MM.1S (cell line): ENCODE measurements around the gene KCNQ4.

Experiments used
- CTCF ChIP-seq: fragments of 300-600 bp; sonication (generic); IDR thresholded peaks from 2 replicates; pipeline ENCODE4 v1.5.1; 2016; ENCODE audit warnings: antibody characterized with exemption, low read length, mixed read lengths
- EZH2 ChIP-seq: fragments of 300-600 bp; sonication (generic); optimal IDR thresholded peaks from 2 replicates; pipeline ENCODE3; 2017; ENCODE audit warnings: low read depth, mild to moderate bottlenecking, antibody characterized with exemption, low read length, mixed read lengths

GRCh38 chr1:40838980-40839942 is 55.7 kb downstream of the KCNQ4 start:
- TF ChIP-seq CTCF (no peak), EZH2 (no peak)
